Endothelial cell of umbilical vein (primary cell): Measurements from ENCODE around the gene CDK4. TPM values are rescaled to one million over a fixed set of nuclear protein-coding genes. Genes with fewer than 3 reads are reported as not detected.

Experiments
- BruUV-seq: library from RNA; stranded (reverse); fragments of 400-500 nt; replicated peaks from 2 replicates; lab custom pipeline; 2021; lab: Mats Ljungman, UMichigan
- CTCF ChIA-PET: fragments of 300-600, 350-600 bp; sonication (Branson Sonifier 250); formaldehyde crosslinking; loops from one replicate; lab custom pipeline; 2021; ENCODE audit warnings: antibody characterized with exemption, inconsistent platforms; lab: Charles Lee
- POLR2A ChIA-PET: fragments of 300-600, 350-600 bp; sonication (Branson Sonifier 250); formaldehyde crosslinking; loops from one replicate; lab custom pipeline; 2021; ENCODE audit warnings: antibody characterized with exemption, inconsistent platforms; lab: Charles Lee
- DNase-seq: peaks from one replicate; pipeline ENCODE4 v3.0.0-alpha.2; 2011; ENCODE audit warnings: low read depth, low spot score
- FAIRE-seq: peaks from 2 replicates; lab custom pipeline; 2011; peaks lifted over from hg19 to GRCh38; lab: Jason Lieb, UNC
- H2AFZ ChIP-seq: 2 replicates; pipeline ENCODE4 v1.6.0; 2012; ENCODE audit warnings: low read depth, low read length, control low read depth, inconsistent platforms
- H3K27ac ChIP-seq: 2 replicates; pipeline ENCODE4 v1.5.1; 2011; ENCODE audit warnings: low read depth, mild to moderate bottlenecking, control low read depth, low read length, moderate library complexity; ENCODE audit not compliant: insufficient read depth
- H3K27me3 ChIP-seq, 2 experiments: 2 replicates each; pipeline versions ENCODE4 v1.6.0 to v1.6.1; 2011; ENCODE audit warnings: low read length in 2 of 2, mixed read lengths in 1 of 2; ENCODE audit not compliant: control insufficient read depth in 2 of 2, insufficient read depth in 2 of 2
- H3K36me3 ChIP-seq, 2 experiments: 2 replicates in 1 of 2; 3 replicates in 1 of 2; pipeline ENCODE4 v1.5.1; 2011; ENCODE audit warnings: low read length in 2 of 2, mild to moderate bottlenecking in 1 of 2, moderate library complexity in 1 of 2; ENCODE audit not compliant: control insufficient read depth in 2 of 2, insufficient read depth in 2 of 2; ENCODE audit errors: extremely low read depth in 1 of 2
- H3K4me1 ChIP-seq: 3 replicates; pipeline ENCODE4 v1.5.1; 2011; ENCODE audit warnings: mild to moderate bottlenecking, low read length; ENCODE audit not compliant: control insufficient read depth, insufficient read depth; ENCODE audit errors: extremely low read depth
- H3K4me2 ChIP-seq: 2 replicates; pipeline ENCODE4 v1.6.1; 2011; ENCODE audit warnings: low read length, control low read depth, mixed read lengths; ENCODE audit not compliant: insufficient read depth
- H3K4me3 ChIP-seq, 3 experiments: fragments of 200-600 bp in 1 of 3; sonication (generic), shearing (Covaris generic) in 1 of 3; replicated peaks in 1 of 3; 2 replicates each; pipeline ENCODE4 v1.5.1; 2011 to 2016; ENCODE audit warnings: control low read depth in 3 of 3, low read length in 3 of 3, mild to moderate bottlenecking in 2 of 3, inconsistent platforms in 1 of 3, low read depth in 1 of 3, moderate library complexity in 1 of 3; ENCODE audit not compliant: insufficient read depth in 1 of 3
- H3K79me2 ChIP-seq: 2 replicates; pipeline ENCODE4 v1.6.0; 2012; ENCODE audit warnings: low read length, inconsistent platforms; ENCODE audit not compliant: control insufficient read depth, insufficient read depth
- H3K9ac ChIP-seq: replicated peaks from 2 replicates; pipeline ENCODE3; 2011; ENCODE audit warnings: low read length, control low read depth; ENCODE audit not compliant: insufficient read depth; ENCODE audit errors: extremely low read depth
- H3K9me1 ChIP-seq: replicated peaks from 3 replicates; pipeline ENCODE4 v1.6.0; 2011; ENCODE audit warnings: mild to moderate bottlenecking, low read length; ENCODE audit not compliant: control insufficient read depth, insufficient read depth; ENCODE audit errors: extremely low read depth
- H3K9me3 ChIP-seq: replicated peaks from 2 replicates; pipeline ENCODE4 v1.5.1; 2012; ENCODE audit warnings: low read length, inconsistent platforms; ENCODE audit not compliant: control insufficient read depth, insufficient read depth
- H4K20me1 ChIP-seq: replicated peaks from 2 replicates; pipeline ENCODE3; 2011; ENCODE audit warnings: mild to moderate bottlenecking, low read length; ENCODE audit not compliant: control insufficient read depth, insufficient read depth; ENCODE audit errors: extremely low read depth
- CTCF ChIP-seq, 2 donors: IDR thresholded peaks; 1 replicate in 1 of 2; 2 replicates in 1 of 2; pipeline ENCODE4 v1.5.1; 2011; ENCODE audit warnings: low read length in 2 of 2, mild to moderate bottlenecking in 2 of 2, moderate library complexity in 2 of 2, control low read depth in 1 of 2, inconsistent platforms in 1 of 2, low read depth in 1 of 2; ENCODE audit not compliant: insufficient read depth in 1 of 2; ENCODE audit errors: extremely low read depth in 1 of 2
- EZH2 ChIP-seq: IDR thresholded peaks from 2 replicates; pipeline ENCODE4 v1.6.1; 2012; ENCODE audit warnings: borderline replicate concordance, low read depth, mild to moderate bottlenecking, moderate library complexity, low read length, inconsistent platforms; ENCODE audit not compliant: severe bottlenecking
- FOS ChIP-seq: IDR thresholded peaks from 2 replicates; pipeline ENCODE4 v1.6.1; 2011; ENCODE audit warnings: mild to moderate bottlenecking, low read length, moderate library complexity, borderline replicate concordance; ENCODE audit not compliant: insufficient read depth
- GATA2 ChIP-seq: IDR thresholded peaks from 2 replicates; pipeline ENCODE4 v1.7.0; 2011; ENCODE audit warnings: low read depth, mild to moderate bottlenecking, moderate library complexity, mixed read lengths, low read length; ENCODE audit not compliant: insufficient read length, insufficient read depth
- JUN ChIP-seq: IDR thresholded peaks from 2 replicates; pipeline ENCODE4 v1.6.1; 2011; ENCODE audit warnings: borderline replicate concordance, low read depth; ENCODE audit not compliant: insufficient read length, insufficient read depth
- MAX ChIP-seq: IDR thresholded peaks from 2 replicates; pipeline ENCODE4 v1.6.1; 2011; ENCODE audit not compliant: insufficient read depth, insufficient read length
- MYC ChIP-seq: IDR thresholded peaks from one replicate; pipeline ENCODE4 v1.6.1; 2011; ENCODE audit warnings: mild to moderate bottlenecking, low read depth, low read length
- POLR2A ChIP-seq: IDR thresholded peaks from 2 replicates; pipeline ENCODE4 v1.6.1; 2012; ENCODE audit warnings: low read depth, mild to moderate bottlenecking, control low read depth, low read length
- POLR2AphosphoS5 ChIP-seq: IDR thresholded peaks from 2 replicates; pipeline ENCODE4 v1.6.1; 2012; ENCODE audit warnings: low read depth, mild to moderate bottlenecking, control low read depth, low read length, moderate library complexity; ENCODE audit not compliant: insufficient read depth
- dilution Hi-C: fragments of 300-500 bp; cut with MboI; formaldehyde crosslinking; loops from one replicate; pipeline ENCODE4 v1.15.0; 2019; ENCODE audit warnings: low sequenced_read_pairs; ENCODE audit not compliant: extremely low pct_ligation_motif_present
- intact Hi-C: fragments of 100-400 bp; cut with micrococcal nuclease; formaldehyde crosslinking; loops from one replicate; pipeline ENCODE4 v1.10.0; 2022
- polyA plus RNA-seq, 4 experiments: library from polyadenylated mRNA; depleted of rRNA in 3 of 4; stranded (reverse) in 3 of 4; unstranded in 1 of 4; fragments of >200 nt; gene quantifications; 2 replicates each; pipeline versions ENCODE4 v1.2.1 to v1.2.3, GENCODE V29; 2011 to 2012; ENCODE audit warnings: missing spikeins in 1 of 4
- total RNA-seq: library from RNA; stranded (reverse); gene quantifications from 2 replicates; pipeline ENCODE4 v1.2.3, GENCODE V29; 2021

CDK4 gene
- total and polyA plus RNA-seq, 2 donors (not counting 3 experiments of a cell fraction or from before 2014, with no cell fraction given): 171 to 332 TPM

- TF ChIP-seq MYC (no peak), POLR2A (no peak), POLR2AphosphoS5 (no peak)
- no peaks in the 10 kb centered on the region for H3K79me2 ChIP-seq
- no peak for DNase-seq
- dilution Hi-C loops: no loop called here
- POLR2A ChIA-PET: no interaction called here
- H2AFZ ChIP-seq: no peak overlapping the region
- no peaks in the 10 kb centered on the region for H3K27me3 ChIP-seq
- no peaks in the 10 kb centered on the region for H4K20me1 ChIP-seq
- no TSS peak for BruUV-seq
- no peak overlapping the region for H3K4me3 ChIP-seq
- no peak for FAIRE-seq
- no peak overlapping the region for H3K4me2 ChIP-seq
- no peak overlapping the region for H3K27ac ChIP-seq
- CTCF ChIA-PET: interaction anchor here (1.7 kb wide), 1 partner anchor 12 kb away, joined by 8 read pairs; no protein-coding TSS in a partner anchor
- intact Hi-C loops: no loop called here
- H3K4me1 ChIP-seq: no peaks in the 10 kb centered on the region
- H3K36me3 ChIP-seq: peaks cover 0 to 25% of the 10 kb centered on the region in 2 experiments
- no peaks in the 10 kb centered on the region for H3K9me3 ChIP-seq
- no peaks in the 10 kb centered on the region for H3K9me1 ChIP-seq
- H3K9ac ChIP-seq: no peak overlapping the region
Measured at GRCh38 chr12:57713209-57713608, 38.9 kb downstream of the CDK4 start.

- no peaks in the 10 kb centered on the region for H3K4me1 ChIP-seq
- FAIRE-seq (no peak), DNase-seq (no peak)
- no peaks in the 10 kb centered on the region for H3K9me1 ChIP-seq
- no peaks in the 10 kb centered on the region for H3K27me3 ChIP-seq
- H3K4me2 ChIP-seq: no peak overlapping the region
- H3K4me3 ChIP-seq: no peak overlapping the region
- ChIA-PET CTCF (interaction anchor here (1.3 to 1.7 kb wide), 2 partner anchors 13 to 129 kb away, joined by 4 to 8 read pairs; no protein-coding TSS in a partner anchor), POLR2A (no interaction called here)
- peaks cover 0 to 20% of the 10 kb centered on the region in 2 experiments for H3K36me3 ChIP-seq
- no peak overlapping the region for H3K9ac ChIP-seq
- dilution Hi-C loops: no loop called here
- no peak overlapping the region for H2AFZ ChIP-seq
- BruUV-seq: no TSS peak
- no peaks in the 10 kb centered on the region for H3K79me2 ChIP-seq
- intact Hi-C loops: no loop called here
- TF ChIP-seq EZH2 (no peak), FOS (no peak), POLR2AphosphoS5 (no peak), CTCF (IDR thresholded peaks at IDR 0.05; ENCODE audit: extremely low read depth in 1 of 2, insufficient read depth in 1 of 2, low read depth in 1 of 2, low read length in 2 of 2) (no peak), JUN (no peak), GATA2 (no peak), MAX (no peak), POLR2A (no peak), MYC (no peak)
- no peaks in the 10 kb centered on the region for H4K20me1 ChIP-seq
- no peaks in the 10 kb centered on the region for H3K9me3 ChIP-seq
- H3K27ac ChIP-seq: no peak overlapping the region
Measured at GRCh38 chr12:57712701-57713100, 39.4 kb downstream of the CDK4 start.
